Measurements from ENCODE around the gene EEF2. TPM values are rescaled to one million over a fixed set of nuclear protein-coding genes. Genes with fewer than 3 reads are reported as not detected.

The EEF2 gene
- total RNA-seq, 1 donor from 2014 or later: 3,162 TPM

DNA sequence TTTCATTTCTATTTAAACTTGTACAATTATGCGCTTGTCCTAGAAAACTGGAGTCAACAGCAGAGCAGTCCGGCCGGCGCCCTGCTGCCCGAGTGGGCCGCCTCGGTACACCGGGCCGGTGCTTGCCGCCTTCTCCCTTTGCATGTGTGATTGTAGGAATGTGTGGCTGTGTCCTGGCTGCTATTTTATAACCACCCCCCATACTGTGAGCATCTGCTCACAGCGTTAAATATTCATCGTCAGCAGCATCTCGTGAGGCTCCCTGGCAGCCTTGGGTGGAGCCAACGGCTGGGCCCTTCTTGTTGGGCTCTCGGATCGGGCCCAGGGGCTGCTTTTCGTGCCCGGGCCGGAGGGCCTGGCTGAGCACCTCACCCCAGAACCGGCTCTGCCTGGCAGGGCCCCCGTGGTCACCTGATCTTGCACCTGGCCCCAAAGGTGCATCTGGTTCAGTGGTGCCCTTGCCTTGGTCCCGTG, 32.9 kb upstream of the EEF2 start:
- Mint-ChIP-seq H3K27me3 (ENCODE audit: unreplicated experiment) (no peaks in the 10 kb centered on the region), H3K4me3 (ENCODE audit: unreplicated experiment) (no peak overlapping the region), H3K4me1 (ENCODE audit: unreplicated experiment) (no peaks in the 10 kb centered on the region), H3K36me3 (ENCODE audit: unreplicated experiment) (peaks cover 5% of the 10 kb centered on the region), H3K9me3 (ENCODE audit: unreplicated experiment) (no peaks in the 10 kb centered on the region), H3K27ac (ENCODE audit: unreplicated experiment) (no peak overlapping the region)
- DNase-seq (ENCODE audit: extremely low spot score, unreplicated experiment): no peak
- TF ChIP-seq, protein P1, sequence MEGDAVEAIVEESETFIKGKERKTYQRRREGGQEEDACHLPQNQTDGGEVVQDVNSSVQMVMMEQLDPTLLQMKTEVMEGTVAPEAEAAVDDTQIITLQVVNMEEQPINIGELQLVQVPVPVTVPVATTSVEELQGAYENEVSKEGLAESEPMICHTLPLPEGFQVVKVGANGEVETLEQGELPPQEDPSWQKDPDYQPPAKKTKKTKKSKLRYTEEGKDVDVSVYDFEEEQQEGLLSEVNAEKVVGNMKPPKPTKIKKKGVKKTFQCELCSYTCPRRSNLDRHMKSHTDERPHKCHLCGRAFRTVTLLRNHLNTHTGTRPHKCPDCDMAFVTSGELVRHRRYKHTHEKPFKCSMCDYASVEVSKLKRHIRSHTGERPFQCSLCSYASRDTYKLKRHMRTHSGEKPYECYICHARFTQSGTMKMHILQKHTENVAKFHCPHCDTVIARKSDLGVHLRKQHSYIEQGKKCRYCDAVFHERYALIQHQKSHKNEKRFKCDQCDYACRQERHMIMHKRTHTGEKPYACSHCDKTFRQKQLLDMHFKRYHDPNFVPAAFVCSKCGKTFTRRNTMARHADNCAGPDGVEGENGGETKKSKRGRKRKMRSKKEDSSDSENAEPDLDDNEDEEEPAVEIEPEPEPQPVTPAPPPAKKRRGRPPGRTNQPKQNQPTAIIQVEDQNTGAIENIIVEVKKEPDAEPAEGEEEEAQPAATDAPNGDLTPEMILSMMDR (IDR thresholded peaks at IDR 0.05): no peak

DNA sequence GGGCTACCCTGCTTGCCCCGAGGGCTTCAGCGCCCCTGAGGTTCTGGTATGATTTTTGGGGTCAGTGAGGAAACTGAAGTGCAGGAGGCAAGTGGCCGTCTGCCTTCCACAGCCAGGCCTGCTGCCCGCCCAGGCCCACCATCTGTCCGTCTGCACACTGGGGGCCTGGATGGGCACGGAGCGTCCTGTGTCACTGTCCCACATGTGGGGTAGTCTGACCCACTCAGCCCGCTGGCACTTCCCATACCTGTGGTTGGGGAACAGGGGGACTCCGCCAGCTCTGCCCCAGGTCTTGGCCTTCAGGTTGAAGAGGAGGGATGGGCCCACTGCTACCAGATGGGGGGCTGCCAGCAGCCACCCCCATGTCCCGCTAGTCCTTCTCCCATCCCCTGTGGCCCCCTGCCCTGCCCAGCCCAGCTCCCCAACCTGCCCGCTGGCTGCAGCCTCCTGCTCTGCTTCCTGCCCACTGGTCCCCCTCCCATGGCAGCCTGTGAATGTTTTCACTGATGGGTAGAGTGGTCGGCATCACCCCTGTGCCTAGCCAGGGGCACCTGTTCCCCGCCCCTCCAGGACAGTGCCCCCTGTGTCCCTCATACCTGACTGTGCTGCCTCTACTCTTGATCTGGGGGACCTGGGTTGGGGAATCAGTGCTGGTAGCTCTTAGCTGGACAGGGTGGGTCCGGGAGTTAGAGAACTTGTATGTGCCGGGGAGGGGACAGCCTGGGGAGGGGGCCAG, 31.8 kb upstream of the EEF2 start:
- H3K27ac Mint-ChIP-seq (ENCODE audit: unreplicated experiment): no peak overlapping the region
- peaks cover 7% of the 10 kb centered on the region for H3K36me3 Mint-ChIP-seq (ENCODE audit: unreplicated experiment)
- TF ChIP-seq, protein P1 (IDR thresholded peaks at IDR 0.05): no peak
- H3K9me3 Mint-ChIP-seq (ENCODE audit: unreplicated experiment): no peaks in the 10 kb centered on the region
- no peaks in the 10 kb centered on the region for H3K4me1 Mint-ChIP-seq (ENCODE audit: unreplicated experiment)
- DNase-seq (ENCODE audit: extremely low spot score, unreplicated experiment): no peak
- no peaks in the 10 kb centered on the region for H3K27me3 Mint-ChIP-seq (ENCODE audit: unreplicated experiment)
- no peak overlapping the region for H3K4me3 Mint-ChIP-seq (ENCODE audit: unreplicated experiment)

DNA sequence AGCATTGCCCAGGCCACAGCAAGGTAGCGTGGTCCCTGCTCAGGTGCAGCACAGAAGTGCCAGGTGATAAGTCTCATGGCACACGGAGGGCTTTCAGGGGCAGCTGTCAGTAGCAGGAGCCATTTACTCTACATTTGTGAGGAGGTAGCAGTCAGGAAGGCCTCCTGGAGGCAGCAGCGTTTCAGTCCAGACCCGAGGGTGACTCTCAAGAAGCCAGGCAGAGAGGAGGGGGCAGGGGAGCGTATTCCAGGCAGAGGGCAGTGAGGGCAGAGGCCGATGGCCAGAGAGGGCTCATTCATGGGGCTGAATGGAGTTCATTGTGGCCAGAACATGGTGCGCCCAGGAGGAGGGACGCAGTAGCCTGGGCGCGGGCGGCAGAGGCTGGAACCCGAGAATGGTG, 31.2 kb upstream of the EEF2 start:
- Mint-ChIP-seq H3K4me3 (ENCODE audit: unreplicated experiment) (no peak overlapping the region), H3K4me1 (ENCODE audit: unreplicated experiment) (no peaks in the 10 kb centered on the region), H3K9me3 (ENCODE audit: unreplicated experiment) (no peaks in the 10 kb centered on the region), H3K36me3 (ENCODE audit: unreplicated experiment) (peaks cover 5% of the 10 kb centered on the region), H3K27me3 (ENCODE audit: unreplicated experiment) (no peaks in the 10 kb centered on the region), H3K27ac (ENCODE audit: unreplicated experiment) (no peak overlapping the region)
- no peak for DNase-seq (ENCODE audit: extremely low spot score, unreplicated experiment)
- TF ChIP-seq, protein P1 (IDR thresholded peaks at IDR 0.05): no peak

DNA sequence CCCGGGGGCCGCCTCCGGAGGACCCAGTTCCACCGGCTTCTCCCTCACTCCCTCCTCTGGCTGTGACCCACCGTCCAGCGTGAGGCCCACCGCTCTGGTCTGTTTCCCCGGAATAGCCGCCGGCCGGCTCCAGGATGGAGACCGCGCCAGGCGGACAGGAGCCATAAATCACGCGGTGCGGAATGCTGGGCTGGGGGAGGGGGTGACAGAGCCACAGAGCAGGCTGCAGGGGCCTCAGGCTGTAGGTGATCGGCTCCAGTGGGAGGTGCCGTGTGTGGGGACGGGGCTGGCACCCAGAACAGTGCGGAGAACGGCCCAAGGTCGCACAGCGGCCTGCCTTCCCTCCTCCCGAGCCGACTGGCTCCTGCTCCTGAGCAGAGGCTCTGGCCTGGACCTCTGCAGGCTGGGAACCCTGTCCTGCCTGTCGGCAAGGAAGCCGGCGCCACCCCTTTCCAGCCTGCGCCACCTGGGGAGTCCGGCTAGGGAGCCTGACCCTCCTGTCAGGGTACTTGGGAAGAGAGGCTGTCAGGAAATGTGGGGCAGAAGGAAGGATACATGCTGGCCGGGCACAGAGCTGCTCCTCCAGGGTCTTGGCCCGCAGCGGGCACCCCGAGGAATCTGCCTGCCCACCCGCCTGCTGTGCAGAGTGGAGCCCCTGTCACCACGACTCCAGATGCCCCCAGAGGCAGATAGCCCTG, 30.6 kb upstream of the EEF2 start:
- Mint-ChIP-seq H3K4me3 (ENCODE audit: unreplicated experiment) (no peak overlapping the region), H3K27ac (ENCODE audit: unreplicated experiment) (no peak overlapping the region), H3K4me1 (ENCODE audit: unreplicated experiment) (peaks cover 4% of the 10 kb centered on the region), H3K9me3 (ENCODE audit: unreplicated experiment) (no peaks in the 10 kb centered on the region), H3K27me3 (ENCODE audit: unreplicated experiment) (no peaks in the 10 kb centered on the region), H3K36me3 (ENCODE audit: unreplicated experiment) (peaks cover 5% of the 10 kb centered on the region)
- TF ChIP-seq, protein P1 (IDR thresholded peaks at IDR 0.05): no peak
- DNase-seq (ENCODE audit: extremely low spot score, unreplicated experiment): no peak
